K562 (cell line): ENCODE measurements around the gene HACE1.

Experiments
- CEBPB ChIP-seq: fragments of 450-650 bp; IDR thresholded peaks from 2 replicates; pipeline ENCODE4 v1.6.1; 2016; ENCODE audit warnings: missing genetic modification characterization, missing compliant biosample characterization
- CEBPZ ChIP-seq: fragments of 150-350 bp; IDR thresholded peaks from 2 replicates; pipeline ENCODE4 v1.6.1; 2014; ENCODE audit warnings: low read depth, mild to moderate bottlenecking, low read length, borderline replicate concordance
- CTCF ChIP-seq, 3 experiments: IDR thresholded peaks in 2 of 3; conservative IDR thresholded peaks in 1 of 3; 2 replicates each; pipeline ENCODE4 v1.5.1; 2011 to 2012; ENCODE audit warnings: low read length in 3 of 3, mild to moderate bottlenecking in 3 of 3, control low read depth in 2 of 3, improper control_type of control experiment in 1 of 3, inconsistent platforms in 1 of 3, low read depth in 1 of 3, mixed read lengths in 1 of 3, moderate library complexity in 1 of 3; ENCODE audit not compliant: insufficient read depth in 2 of 3
- E2F1 ChIP-seq: sonication (generic); formaldehyde crosslinking; IDR thresholded peaks from 2 replicates; pipeline ENCODE4 v1.8.1; 2023; ENCODE audit warnings: mild to moderate bottlenecking, missing genetic modification reagents, moderate library complexity
- EHMT2 ChIP-seq: fragments of 450-650 bp; IDR thresholded peaks from 2 replicates; pipeline ENCODE4 v1.6.1; 2018; ENCODE audit warnings: antibody characterized with exemption
- FOXK1 ChIP-seq: sonication (generic); formaldehyde crosslinking; IDR thresholded peaks from 2 replicates; pipeline ENCODE4 v1.8.0; 2022; ENCODE audit warnings: missing genetic modification reagents, mild to moderate bottlenecking, borderline replicate concordance
- JUND ChIP-seq, 2 experiments: IDR thresholded peaks; 2 replicates in 1 of 2; 3 replicates in 1 of 2; pipeline ENCODE4 v1.6.1; 2011; ENCODE audit warnings: borderline replicate concordance in 2 of 2, low read depth in 2 of 2, low read length in 2 of 2, improper control_type of control experiment in 1 of 2, missing biosample characterization in 1 of 2, missing genetic modification characterization in 1 of 2, missing genetic modification reagents in 1 of 2
- KLF13 ChIP-seq: fragments of 450-650 bp; IDR thresholded peaks from 2 replicates; pipeline ENCODE4 v1.6.1; 2016; ENCODE audit warnings: missing genetic modification characterization, low read depth, mild to moderate bottlenecking, missing compliant biosample characterization, moderate library complexity, borderline replicate concordance
- YY1 ChIP-seq, 3 experiments: IDR thresholded peaks; 2 replicates each; pipeline ENCODE4 v1.6.1; 2011; ENCODE audit warnings: low read length in 2 of 3, mild to moderate bottlenecking in 2 of 3, moderate library complexity in 2 of 3, borderline replicate concordance in 1 of 3, control low read depth in 1 of 3, low read depth in 1 of 3; ENCODE audit not compliant: insufficient read depth in 3 of 3, insufficient replicate concordance in 2 of 3, control insufficient read depth in 1 of 3, insufficient read length in 1 of 3; ENCODE audit errors: extremely low read depth in 1 of 3
- ZNF146 ChIP-seq: IDR thresholded peaks from one replicate; pipeline ENCODE4 v1.6.1; 2018; ENCODE audit warnings: missing compliant biosample characterization; ENCODE audit not compliant: unreplicated experiment

- TF ChIP-seq CEBPZ (no peak), E2F1 (CRISPR knock-in tag) (no peak), CTCF (IDR thresholded peaks at IDR 0.05 in 2 of 3, conservative IDR thresholded peaks at IDR 0.05 in 1 of 3; ENCODE audit: insufficient read depth in 2 of 3, low read depth in 1 of 3, low read length in 3 of 3) (no peak), CEBPB (tag) (no peak), ZNF146 (CRISPR knock-in tag) (no peak), EHMT2 (no peak), KLF13 (tag) (no peak), JUND (IDR thresholded peaks at IDR 0.05; ENCODE audit: borderline replicate concordance, low read depth, low read length) (no peak), JUND (tag; IDR thresholded peaks at IDR 0.05; ENCODE audit: borderline replicate concordance, low read depth, low read length) (no peak), FOXK1 (CRISPR knock-in tag) (no peak), YY1 (IDR thresholded peaks at IDR 0.05; ENCODE audit: borderline replicate concordance in 1 of 3, control insufficient read depth in 1 of 3, extremely low read depth in 1 of 3, insufficient read depth in 3 of 3, insufficient read length in 1 of 3, insufficient replicate concordance in 2 of 3, low read depth in 1 of 3, low read length in 2 of 3) (no peak)
Measured at GRCh38 chr6:104816125-104816524, 43.6 kb downstream of the HACE1 start.
